HG02943 (cell line): ENCODE data around the gene LARGE1.
"Not testable (repeated sequence)": the region's sequence is repeated elsewhere in the genome, so short reads cannot be mapped to it uniquely, and the experiment has no call there.

Source experiments
- ATAC-seq: cut with Tn5 transposase; IDR thresholded peaks from one replicate; pipeline ENCODE4 v1.9.1; 2021; ENCODE audit warnings: mild to moderate bottlenecking, low read depth, moderate library complexity; ENCODE audit not compliant: unreplicated experiment

The LARGE1 gene

DNA sequence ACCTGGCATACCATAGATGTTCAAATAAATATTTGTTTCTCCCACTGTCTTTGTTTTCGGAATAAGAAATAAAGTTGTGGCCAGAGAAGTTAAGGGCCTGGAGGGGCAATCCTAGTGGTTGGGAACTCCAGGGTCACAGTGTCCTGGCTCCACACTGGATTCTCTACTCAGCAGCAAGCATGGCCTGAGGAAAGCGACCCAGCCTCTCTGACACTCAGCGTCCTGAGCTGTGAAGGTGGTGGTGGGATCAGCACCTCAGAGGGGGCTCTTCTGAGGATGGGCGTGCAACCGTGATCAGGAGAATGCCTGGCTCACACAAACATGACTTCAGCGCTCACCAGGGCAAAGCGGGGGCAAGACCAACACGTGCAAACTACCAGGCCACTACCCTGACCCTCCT, 59.9 kb downstream of the LARGE1 start:
- no peak for ATAC-seq

DNA sequence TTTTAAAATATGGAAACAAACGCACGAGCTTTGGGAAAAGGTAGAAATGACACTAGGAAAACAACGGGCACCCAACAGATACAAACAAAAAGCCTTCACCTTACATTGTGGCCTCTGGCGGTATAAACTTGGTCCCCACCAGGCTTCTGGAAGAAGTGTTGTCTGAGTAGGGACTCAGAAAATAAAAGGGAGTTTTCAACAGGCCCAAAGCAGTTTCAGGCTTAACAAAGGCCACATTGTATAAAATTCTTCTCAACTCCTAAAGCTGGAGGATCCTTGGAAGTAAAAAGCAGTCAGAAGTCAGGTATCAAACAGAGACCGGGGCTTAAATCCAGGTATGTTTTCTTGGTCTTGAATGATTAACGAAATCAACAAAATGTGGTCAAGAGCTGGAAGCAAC, 61.0 kb downstream of the LARGE1 start:
- ATAC-seq = no peak

DNA sequence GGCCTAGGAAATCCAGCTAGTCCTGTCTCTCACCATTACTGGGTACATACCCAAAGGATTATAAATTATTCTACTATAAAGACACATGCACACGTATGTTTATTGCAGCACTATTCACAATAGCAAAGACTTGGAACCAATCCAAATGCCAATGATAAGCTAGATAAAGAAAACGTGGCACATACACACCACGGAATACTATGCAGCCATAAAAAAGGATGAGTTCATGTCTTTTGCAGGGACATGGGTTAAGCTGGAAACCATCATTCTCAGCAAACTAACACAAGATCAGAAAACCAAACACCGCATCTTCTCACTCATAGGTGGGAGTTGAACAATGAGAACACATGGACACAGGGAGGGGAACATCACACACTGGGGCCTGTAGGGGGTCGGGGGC, 61.6 kb downstream of the LARGE1 start:
- not testable (repeated sequence) for ATAC-seq

DNA sequence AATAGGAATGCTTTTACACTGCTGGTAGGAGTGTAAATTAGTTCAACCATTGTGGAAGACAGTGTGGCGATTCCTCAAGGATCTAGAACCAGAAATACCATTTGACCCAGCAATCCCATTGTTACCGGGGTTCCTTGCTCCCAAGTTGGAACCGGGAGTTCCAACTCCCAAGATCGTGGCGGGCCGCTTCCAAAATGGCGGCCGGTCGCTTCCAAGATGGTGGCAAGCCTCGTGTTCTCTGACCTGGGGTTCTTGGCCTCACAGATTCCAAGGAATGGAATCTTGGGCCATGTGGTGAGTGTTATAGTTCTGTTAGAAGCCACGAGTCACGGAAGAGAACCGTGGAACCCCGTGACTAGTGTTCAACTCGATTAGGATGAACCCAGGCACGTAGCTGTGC, 62.5 kb downstream of the LARGE1 start:
- ATAC-seq = not testable (repeated sequence)

DNA sequence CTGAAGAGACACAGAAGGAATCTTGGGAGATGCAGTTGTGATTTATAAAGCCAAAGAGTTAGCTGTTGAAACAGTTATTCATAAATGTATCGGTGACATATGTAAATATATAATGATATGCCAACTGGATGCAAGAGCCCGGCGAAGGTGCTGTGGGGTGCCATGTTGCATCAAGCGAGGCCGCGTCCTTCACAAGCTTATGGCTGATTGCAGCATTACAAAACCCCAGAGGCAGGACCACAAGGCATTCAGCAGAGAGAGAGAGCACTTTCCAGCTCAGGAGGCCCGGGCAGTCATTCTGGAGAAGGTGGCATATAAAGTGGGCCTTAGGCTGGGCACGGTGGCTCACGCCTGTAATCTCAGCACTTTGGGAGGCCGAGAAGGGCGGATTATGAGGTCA, 65.6 kb downstream of the LARGE1 start:
- ATAC-seq = no peak

DNA sequence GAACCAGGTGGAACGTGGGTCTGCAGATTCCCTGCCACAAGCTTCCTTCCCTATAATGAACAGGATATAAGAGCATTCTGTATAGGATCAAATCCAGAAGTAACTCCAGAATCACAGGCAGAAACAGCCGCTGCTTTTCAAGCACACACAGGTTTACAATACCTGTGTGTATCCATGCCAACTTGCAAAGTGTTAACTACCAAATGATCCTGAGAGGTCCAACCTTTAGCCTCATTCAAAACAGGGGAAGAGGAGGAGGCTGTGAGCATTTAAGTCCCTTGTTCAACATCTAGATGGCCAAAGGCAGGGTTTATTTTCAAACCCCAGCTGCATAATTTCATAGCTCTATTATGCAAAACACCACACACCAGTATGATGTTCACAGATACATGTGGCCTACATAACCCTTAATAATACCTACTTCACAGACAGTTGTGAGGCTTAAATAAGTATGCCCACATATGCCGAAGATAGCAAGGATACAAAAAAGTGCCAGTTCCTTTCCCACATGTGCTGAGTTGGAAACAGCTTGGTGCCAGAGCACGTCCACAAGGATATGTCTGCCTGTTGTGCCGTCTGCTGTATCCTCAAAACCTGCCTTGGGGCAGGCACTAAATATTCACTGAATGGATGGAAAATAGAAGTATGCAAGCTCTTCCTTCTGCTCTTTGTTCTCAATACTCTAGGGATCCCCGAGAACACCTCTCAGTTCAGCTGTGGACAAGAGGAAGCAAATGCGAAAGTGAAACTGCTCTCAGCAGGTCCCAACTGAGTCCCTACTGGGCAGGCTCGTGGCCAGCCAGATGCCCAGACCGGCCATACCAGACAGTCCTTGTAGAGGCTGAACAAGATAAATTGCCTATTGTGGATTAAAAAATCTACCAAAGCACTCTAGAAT, 66.8 kb downstream of the LARGE1 start:
- ATAC-seq = no peak

DNA sequence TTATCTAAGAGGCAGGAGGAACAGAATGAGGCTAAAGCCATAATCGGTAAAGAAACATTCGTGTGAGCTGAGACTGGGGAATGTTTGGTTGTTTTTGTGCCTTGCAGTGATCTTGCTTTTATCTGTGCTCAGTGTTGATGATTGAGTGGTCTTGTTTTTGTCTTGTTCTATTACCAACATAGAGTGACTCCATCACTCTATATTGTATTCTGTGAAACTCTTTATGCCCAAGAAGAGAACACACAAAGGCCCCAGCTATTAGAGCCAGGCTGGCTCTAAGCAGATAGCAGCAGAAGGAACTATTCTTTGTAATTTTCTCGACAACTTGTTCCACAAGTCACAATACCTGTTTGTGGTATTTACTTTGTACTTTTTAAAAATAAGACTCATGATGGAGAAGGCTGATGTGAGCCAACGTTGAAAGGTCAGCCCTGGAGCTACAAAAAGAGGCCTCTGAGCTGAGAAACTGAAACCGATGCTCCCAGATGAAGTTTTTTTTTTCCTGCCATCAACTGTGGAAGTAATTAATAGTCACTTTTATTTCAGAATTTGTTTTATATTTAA, 68.4 kb downstream of the LARGE1 start:
- no peak for ATAC-seq

DNA sequence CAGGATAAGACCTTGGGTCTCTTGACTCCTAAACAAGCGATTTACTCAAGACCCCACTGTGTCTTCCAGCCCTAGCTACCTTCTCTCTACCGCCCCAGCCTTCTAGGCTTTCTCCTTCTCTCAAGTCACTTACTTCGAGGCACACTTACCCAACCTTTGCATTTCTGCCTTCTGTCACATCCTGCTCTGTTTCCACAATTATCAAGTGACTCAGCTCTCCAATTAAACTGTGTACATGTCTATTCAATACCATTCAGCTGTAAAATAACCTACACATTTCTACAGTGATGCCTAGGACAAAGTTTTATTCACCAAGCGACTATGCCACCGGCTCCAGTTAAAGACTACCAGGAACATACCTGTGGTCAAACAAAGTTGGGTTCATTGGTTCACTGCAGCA, 69.0 kb downstream of the LARGE1 start:
- no peak for ATAC-seq

DNA sequence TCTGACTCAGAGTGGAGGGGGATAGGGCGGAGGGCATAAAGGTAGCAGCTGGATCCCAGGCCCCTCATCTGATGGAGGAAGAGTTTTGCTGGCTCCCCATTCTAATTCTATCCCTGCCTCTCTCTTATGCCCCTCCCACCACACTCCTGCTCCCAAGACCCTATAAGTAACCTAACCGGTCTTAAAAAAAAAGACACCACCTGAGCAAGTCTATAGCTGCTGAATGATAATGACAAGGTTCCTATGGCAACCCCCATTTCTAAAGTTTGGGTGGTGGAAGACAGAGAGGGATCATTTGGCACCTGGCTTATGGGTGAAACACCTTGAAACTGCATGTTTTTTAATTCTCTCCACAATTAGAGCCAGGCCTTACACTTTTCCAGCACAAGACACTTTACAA, 69.6 kb downstream of the LARGE1 start:
- ATAC-seq = no peak

DNA sequence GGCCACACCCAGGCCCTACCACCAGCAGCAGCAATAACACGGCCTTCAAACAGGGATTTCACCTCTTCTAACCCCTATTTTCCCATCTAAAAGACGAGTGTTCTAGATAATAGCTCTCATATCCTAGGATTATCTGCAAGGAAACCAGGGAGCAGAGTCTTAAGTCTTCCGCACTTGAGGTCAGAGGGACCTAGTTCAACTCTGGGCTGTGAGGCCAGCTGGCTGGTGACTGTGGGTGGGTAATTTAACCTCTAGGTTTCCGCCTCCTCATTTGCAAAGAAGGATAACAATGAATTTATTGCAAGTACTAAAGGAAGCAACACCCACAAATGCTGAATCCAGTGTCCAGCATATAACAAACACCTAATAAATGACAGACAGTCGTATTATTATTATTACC, 70.1 kb downstream of the LARGE1 start:
- no peak for ATAC-seq

DNA sequence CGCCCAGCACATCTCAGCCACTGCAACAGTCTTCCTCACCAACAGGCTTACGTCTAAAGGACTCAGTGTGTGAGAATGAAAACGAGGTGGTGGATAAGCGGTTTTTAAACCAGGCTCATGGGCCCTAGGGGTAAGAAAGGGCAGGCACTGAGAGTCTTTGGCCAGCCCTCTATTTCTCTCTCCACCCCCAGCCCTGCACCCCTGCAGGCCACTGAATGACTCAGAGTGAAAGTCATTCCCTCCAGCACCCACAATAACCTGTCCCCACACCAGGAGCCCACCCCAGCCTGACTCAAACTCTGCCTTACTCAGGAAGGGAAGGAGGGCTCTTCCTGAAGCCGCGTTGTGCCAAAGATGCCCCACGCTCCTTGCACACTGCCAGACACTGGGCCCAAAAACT, 72.0 kb downstream of the LARGE1 start:
- ATAC-seq = no peak

DNA sequence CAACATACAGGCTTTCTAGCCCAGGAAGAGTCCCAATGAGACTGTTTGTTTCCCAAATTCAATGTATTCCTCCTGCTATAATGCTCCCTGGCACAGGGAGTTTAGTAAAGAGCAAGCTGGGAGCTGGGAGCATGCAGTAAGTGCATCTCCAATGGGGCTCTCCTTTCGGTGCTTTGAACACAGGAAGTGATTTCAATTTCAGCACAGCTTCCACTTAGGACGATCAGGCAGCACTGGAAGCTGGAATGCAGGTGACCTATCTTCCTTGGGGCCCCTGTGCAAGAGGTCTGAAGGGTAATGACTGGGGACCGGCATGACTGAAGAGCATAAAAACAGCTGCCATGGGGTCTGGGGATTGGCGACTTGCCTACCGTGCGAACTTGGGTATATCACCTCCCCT, 76.0 kb downstream of the LARGE1 start:
- ATAC-seq = no peak

DNA sequence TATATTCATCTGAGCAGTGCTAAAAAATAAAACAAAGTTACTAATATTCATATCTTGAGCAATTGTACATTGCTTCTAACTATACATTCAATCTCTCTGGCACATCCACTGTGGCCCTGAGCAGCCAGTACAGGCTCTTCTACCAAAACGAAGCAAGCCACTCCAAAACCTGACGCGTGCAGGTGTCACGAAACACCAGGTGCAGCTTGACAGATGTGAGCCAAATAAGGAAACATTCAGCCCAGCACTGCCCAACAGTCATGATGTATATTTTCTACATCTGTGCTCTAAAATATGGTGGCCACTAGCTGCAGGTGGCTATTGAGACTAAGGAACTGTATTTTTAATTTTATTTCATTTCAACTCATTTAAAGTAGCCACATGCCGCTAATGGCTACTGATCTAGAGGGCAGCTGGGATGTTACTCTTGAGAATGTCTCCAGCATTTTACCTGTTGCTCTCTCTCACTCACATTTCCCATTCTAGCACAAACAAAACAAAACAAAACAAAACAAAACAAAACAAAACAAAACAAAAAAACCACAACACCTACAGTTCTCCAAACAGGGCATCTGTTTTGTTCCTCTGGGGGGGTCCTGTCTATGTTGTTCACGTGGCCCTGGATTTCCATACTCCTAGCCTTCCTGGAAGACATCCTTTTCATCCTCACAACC, 77.7 kb downstream of the LARGE1 start:
- no peak for ATAC-seq

DNA sequence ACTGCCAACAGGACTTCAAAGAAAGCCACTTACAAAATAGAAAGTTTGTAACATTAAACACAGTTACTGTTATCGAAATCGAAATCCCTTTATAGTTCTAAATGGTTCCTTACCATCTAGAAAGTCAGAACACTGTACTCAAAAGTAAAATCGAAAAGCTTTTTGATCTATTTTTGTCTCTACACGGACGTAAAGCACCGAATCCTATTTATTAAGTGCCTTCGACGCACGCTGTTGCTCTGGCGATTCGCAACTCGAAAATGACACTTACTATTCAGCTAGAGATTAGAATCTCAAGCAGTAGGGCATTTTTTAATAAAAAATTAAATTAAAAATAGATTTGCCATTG, 78.3 kb downstream of the LARGE1 start:
- ATAC-seq = no peak

DNA sequence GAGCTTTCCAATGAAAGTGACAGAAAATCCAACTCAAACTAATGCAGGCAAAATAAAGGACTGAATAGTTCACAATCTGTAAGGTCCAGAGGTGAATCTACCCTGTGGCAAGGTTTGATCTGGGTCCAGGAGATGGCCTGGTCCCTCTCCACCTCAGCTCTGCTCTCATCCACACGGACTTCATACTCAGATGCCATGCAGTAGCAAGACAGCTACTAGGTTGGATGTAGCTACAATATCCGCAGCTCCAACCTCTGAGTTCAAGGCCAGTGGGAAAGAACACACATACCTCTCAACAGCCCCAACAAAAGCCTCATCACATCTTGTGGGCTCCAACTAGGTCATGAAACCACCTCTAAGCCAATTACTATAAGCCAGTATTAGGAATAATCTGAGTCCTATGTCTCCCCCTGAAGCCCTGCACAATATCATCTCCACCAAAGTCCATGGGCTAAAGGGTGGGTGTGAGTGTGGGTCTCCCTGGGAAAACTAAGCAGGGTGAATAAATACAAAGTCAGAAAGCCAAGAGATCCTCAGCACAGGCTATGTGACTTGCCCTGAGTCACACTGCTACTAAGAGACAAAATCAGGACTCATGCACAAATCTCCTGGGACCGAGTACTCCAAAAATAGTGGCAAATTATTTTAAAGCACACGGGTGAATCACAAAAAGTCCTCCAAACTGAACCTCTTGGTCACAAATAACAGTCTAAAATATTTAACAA, 78.8 kb downstream of the LARGE1 start:
- ATAC-seq = no peak

DNA sequence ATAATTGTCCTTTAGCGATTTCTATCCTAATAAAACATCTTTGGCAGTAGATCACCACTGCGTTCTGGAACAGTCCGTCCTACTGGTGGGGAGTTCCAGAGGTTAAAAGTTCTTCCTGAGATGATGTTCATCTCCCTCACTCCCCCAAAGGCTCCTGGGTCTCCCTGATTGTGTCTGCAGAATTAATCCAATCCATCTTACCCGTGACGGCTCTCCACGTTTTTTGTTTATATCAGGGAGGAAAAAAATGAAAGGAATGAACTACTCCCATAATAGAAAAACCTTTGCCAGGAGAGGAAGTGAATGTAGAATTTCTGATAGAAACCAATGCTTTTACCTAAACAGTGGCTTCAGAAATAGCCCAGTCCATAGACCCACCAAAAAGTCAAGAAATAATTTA, 81.6 kb downstream of the LARGE1 start:
- no peak for ATAC-seq

DNA sequence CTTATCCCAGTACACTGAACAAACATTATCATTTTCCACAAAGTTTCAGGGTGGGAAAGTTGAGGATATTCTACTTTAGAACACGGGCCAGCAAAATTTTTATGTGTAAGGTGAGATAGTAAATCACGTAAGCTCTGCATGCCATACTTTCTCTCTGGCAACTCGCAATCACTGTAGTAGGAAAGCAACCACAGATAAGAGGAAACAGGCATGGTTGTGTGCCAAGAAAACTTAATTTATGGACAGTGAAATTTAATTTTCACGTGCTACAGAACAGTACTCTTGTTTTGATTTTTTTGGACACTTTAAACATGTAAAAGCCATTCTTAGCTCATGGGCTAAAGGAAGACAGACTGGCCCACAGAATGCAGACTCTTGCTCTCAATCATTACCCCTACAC, 82.5 kb downstream of the LARGE1 start:
- ATAC-seq = no peak

DNA sequence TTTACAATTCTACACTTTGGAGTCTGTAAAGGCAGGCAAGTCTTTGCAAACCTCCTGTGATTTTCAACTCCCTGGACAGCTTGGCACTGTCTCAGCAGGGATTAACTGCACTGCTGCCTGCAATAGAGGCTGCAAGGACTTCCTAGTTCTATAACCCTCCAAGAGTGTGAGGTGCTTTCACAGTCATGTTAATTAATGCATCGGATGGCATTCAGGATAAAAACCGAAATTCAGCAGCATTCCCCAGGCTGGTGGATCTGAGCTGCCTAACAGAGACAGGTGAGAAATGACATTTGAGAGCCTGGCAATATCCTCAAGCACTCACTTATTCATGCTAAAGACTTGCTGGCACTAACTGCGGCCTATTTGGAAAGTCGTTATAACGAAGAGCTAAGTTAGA, 85.0 kb downstream of the LARGE1 start:
- ATAC-seq = no peak

DNA sequence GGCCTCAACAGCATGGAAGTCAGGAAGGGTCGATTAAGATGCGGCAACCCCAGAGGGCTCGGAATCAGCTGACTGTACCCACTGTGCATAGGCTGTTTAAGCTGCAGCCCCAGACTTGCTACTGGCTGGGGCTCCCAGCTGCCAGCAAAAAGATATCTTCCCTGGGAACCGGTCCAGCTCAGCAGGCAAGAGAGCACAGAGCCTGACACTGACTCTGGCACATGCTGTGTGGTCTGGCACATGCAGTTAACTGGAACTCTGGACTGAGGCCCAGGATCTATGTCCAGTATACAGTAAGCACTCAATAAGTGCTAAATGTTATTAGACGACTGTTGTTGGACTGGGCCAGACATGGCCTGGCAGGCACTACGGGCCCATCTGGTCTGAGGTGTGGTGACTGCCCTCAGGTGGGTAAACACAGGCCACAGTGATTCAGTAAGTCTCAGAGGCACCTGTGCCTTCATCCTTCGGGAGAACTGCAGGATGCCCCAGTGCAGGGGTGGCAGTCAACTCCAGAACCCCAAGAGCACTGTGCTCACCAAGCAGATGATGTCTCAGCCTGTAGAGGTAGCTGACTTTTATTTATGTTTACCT, 87.6 kb downstream of the LARGE1 start:
- no peak for ATAC-seq

DNA sequence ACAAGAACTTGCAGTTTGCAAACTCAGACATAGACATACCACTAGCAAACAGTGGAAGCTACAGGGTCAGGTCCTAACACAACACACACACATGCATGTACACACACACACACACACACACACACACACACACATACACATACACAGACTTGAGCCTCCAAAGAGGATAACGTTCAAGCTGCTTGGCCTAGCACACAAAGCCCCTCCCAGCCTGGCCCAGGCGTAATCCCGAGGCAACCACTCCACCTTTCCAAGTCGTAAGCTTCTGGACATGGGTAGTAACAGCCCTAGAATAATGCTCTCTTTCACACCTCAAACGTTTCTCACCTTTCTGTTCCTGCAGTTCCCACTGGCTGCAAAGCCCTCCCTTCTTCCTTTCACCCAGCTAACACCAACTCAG, 88.6 kb downstream of the LARGE1 start:
- no peak for ATAC-seq

DNA sequence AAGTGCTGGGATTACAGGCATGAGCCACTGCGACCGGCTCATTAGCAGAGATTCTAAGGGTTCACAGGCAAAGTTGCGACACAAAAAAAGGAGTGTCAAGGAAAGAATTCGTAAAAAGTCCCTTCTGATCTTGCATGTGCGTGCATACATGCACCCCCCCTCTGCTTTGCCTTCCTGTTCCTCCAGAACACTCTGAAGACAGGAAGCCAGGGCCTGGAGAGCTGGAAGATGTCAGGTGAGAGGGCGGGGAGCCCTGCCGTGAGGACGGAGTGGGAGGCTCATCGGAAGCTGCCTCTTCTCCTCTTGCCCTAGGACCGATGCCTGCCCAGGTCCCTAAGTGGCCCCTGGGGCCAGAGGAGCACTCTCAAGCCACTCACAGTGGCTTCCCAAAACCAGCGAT, 89.1 kb downstream of the LARGE1 start:
- ATAC-seq = no peak
